ENCODE measurements around the gene TIMM44. TPM values are rescaled to one million over a fixed set of nuclear protein-coding genes. Genes with fewer than 3 reads are reported as not detected.
"Not testable (repeated sequence)": the region's sequence is repeated elsewhere in the genome, so short reads cannot be mapped to it uniquely, and the experiment has no call there.

Gene TIMM44
- total RNA-seq, 1 donor from 2014 or later, result 79.2 TPM

- Mint-ChIP-seq H3K27me3 (ENCODE audit: low read depth) (no peaks in the 10 kb centered on the region), H3K27ac (no peak overlapping the region), H3K4me3 (ENCODE audit: low read depth) (no peak overlapping the region), H3K9me3 (no peaks in the 10 kb centered on the region), H3K36me3 (ENCODE audit: low read depth) (peaks cover 15% of the 10 kb centered on the region), H3K4me1 (ENCODE audit: low read depth) (peaks cover 22% of the 10 kb centered on the region)
- no peak for DNase-seq (ENCODE audit: low spot score)
- intact Hi-C loops (cut with micrococcal nuclease), result no loop called here
These were observed 42.1 kb downstream of the TIMM44 start for GRCh38 chr19:7901337-7901736.

GRCh38 chr19:7900931-7901330 lies 42.5 kb downstream of the TIMM44 start:
- Mint-ChIP-seq H3K4me1 (ENCODE audit: low read depth) (peaks cover 22% of the 10 kb centered on the region), H3K4me3 (ENCODE audit: low read depth) (no peak overlapping the region), H3K27me3 (ENCODE audit: low read depth) (no peaks in the 10 kb centered on the region), H3K9me3 (no peaks in the 10 kb centered on the region), H3K27ac (no peak overlapping the region), H3K36me3 (ENCODE audit: low read depth) (peaks cover 12% of the 10 kb centered on the region)
- intact Hi-C loops (cut with micrococcal nuclease), result no loop called here
- no peak for DNase-seq (ENCODE audit: low spot score)

GRCh38 chr19:7900401-7900870 lies 43.0 kb downstream of the TIMM44 start:
- H3K9me3 Mint-ChIP-seq, result no peaks in the 10 kb centered on the region
- intact Hi-C loops (cut with micrococcal nuclease), result no loop called here
- DNase-seq (ENCODE audit: low spot score), result no peak
- no peaks in the 10 kb centered on the region for H3K27me3 Mint-ChIP-seq (ENCODE audit: low read depth)
- peaks cover 19% of the 10 kb centered on the region for H3K4me1 Mint-ChIP-seq (ENCODE audit: low read depth)
- no peak overlapping the region for H3K27ac Mint-ChIP-seq
- H3K4me3 Mint-ChIP-seq (ENCODE audit: low read depth), result no peak overlapping the region
- H3K36me3 Mint-ChIP-seq (ENCODE audit: low read depth), result peaks cover 7% of the 10 kb centered on the region

- intact Hi-C loops (cut with micrococcal nuclease), result no loop called here
- H3K9me3 Mint-ChIP-seq, result no peaks in the 10 kb centered on the region
- peaks cover 15% of the 10 kb centered on the region for H3K4me1 Mint-ChIP-seq (ENCODE audit: low read depth)
- DNase-seq (ENCODE audit: low spot score), result no peak
- no peak overlapping the region for H3K27ac Mint-ChIP-seq
- H3K4me3 Mint-ChIP-seq (ENCODE audit: low read depth), result no peak overlapping the region
- H3K36me3 Mint-ChIP-seq (ENCODE audit: low read depth), result peaks cover 3% of the 10 kb centered on the region
- no peaks in the 10 kb centered on the region for H3K27me3 Mint-ChIP-seq (ENCODE audit: low read depth)
These were observed 43.6 kb downstream of the TIMM44 start for GRCh38 chr19:7899751-7900378.

GRCh38 chr19:7898967-7899366 lies 44.5 kb downstream of the TIMM44 start:
- peaks cover 13% of the 10 kb centered on the region for H3K4me1 Mint-ChIP-seq (ENCODE audit: low read depth)
- H3K27ac Mint-ChIP-seq, result no peak overlapping the region
- intact Hi-C loops (cut with micrococcal nuclease), result no loop called here
- no peak overlapping the region for H3K4me3 Mint-ChIP-seq (ENCODE audit: low read depth)
- no peaks in the 10 kb centered on the region for H3K36me3 Mint-ChIP-seq (ENCODE audit: low read depth)
- no peaks in the 10 kb centered on the region for H3K27me3 Mint-ChIP-seq (ENCODE audit: low read depth)
- H3K9me3 Mint-ChIP-seq, result no peaks in the 10 kb centered on the region
- no peak for DNase-seq (ENCODE audit: low spot score)

GRCh38 chr19:7897292-7897691 lies 46.2 kb downstream of the TIMM44 start:
- no peaks in the 10 kb centered on the region for H3K27me3 Mint-ChIP-seq (ENCODE audit: low read depth)
- no peak overlapping the region for H3K27ac Mint-ChIP-seq
- H3K36me3 Mint-ChIP-seq (ENCODE audit: low read depth), result no peaks in the 10 kb centered on the region
- H3K4me1 Mint-ChIP-seq (ENCODE audit: low read depth), result peaks cover 3% of the 10 kb centered on the region
- intact Hi-C loops (cut with micrococcal nuclease), result no loop called here
- H3K9me3 Mint-ChIP-seq, result no peaks in the 10 kb centered on the region
- DNase-seq (ENCODE audit: low spot score), result no peak
- no peak overlapping the region for H3K4me3 Mint-ChIP-seq (ENCODE audit: low read depth)

GRCh38 chr19:7895565-7895964 lies 47.9 kb downstream of the TIMM44 start:
- no peaks in the 10 kb centered on the region for H3K36me3 Mint-ChIP-seq (ENCODE audit: low read depth)

GRCh38 chr19:7894612-7895309 lies 48.7 kb downstream of the TIMM44 start:
- Mint-ChIP-seq H3K36me3 (ENCODE audit: low read depth) (no peaks in the 10 kb centered on the region), H3K27me3 (ENCODE audit: low read depth) (peaks cover 4% of the 10 kb centered on the region), H3K4me1 (ENCODE audit: low read depth) (peaks cover 3% of the 10 kb centered on the region), H3K4me3 (ENCODE audit: low read depth) (no peak overlapping the region), H3K9me3 (no peaks in the 10 kb centered on the region), H3K27ac (no peak overlapping the region)
- DNase-seq (ENCODE audit: low spot score), result no peak
- intact Hi-C loops (cut with micrococcal nuclease), result no loop called here

More at GRCh38 chr19:7895565-7895964, 47.9 kb downstream of the TIMM44 start:
- Mint-ChIP-seq H3K4me1 (ENCODE audit: low read depth) (peaks cover 3% of the 10 kb centered on the region), H3K27ac (no peak overlapping the region), H3K27me3 (ENCODE audit: low read depth) (no peaks in the 10 kb centered on the region), H3K4me3 (ENCODE audit: low read depth) (no peak overlapping the region), H3K9me3 (no peaks in the 10 kb centered on the region)
- intact Hi-C loops (cut with micrococcal nuclease), result no loop called here
- no peak for DNase-seq (ENCODE audit: low spot score)

- H3K36me3 Mint-ChIP-seq (ENCODE audit: low read depth); intact Hi-C loops (cut with micrococcal nuclease); H3K4me3 Mint-ChIP-seq (ENCODE audit: low read depth); H3K27me3 Mint-ChIP-seq (ENCODE audit: low read depth); DNase-seq (ENCODE audit: low spot score); H3K9me3 Mint-ChIP-seq; H3K27ac Mint-ChIP-seq; H3K4me1 Mint-ChIP-seq (ENCODE audit: low read depth): not testable (repeated sequence)
These were observed 49.9 kb downstream of the TIMM44 start for GRCh38 chr19:7893362-7894101.

GRCh38 chr19:7888826-7889217 lies 54.6 kb downstream of the TIMM44 start:
- intact Hi-C loops (cut with micrococcal nuclease), result loop anchor here (10.0 kb wide), 1 partner anchor 736 kb away; no protein-coding TSS in a partner anchor
- H3K27me3 Mint-ChIP-seq (ENCODE audit: low read depth), result peaks cover 10% of the 10 kb centered on the region
- H3K4me1 Mint-ChIP-seq (ENCODE audit: low read depth), result peaks cover 2% of the 10 kb centered on the region
- H3K4me3 Mint-ChIP-seq (ENCODE audit: low read depth), result no peak overlapping the region
- no peaks in the 10 kb centered on the region for H3K9me3 Mint-ChIP-seq
- H3K36me3 Mint-ChIP-seq (ENCODE audit: low read depth), result no peaks in the 10 kb centered on the region
- no peak for DNase-seq (ENCODE audit: low spot score)
- no peak overlapping the region for H3K27ac Mint-ChIP-seq

GRCh38 chr19:7888145-7888825 lies 55.2 kb downstream of the TIMM44 start, which contains the start of gene LRRC8E:
Gene LRRC8E, plus strand, starts transcription at chr19:7888510. Its CDS starts 7,094 bp downstream, at chr19:7895604.
- no peak for DNase-seq (ENCODE audit: low spot score)
- H3K4me1 Mint-ChIP-seq (ENCODE audit: low read depth), result peaks cover 1% of the 10 kb centered on the region
- no peaks in the 10 kb centered on the region for H3K9me3 Mint-ChIP-seq
- intact Hi-C loops (cut with micrococcal nuclease), result loop anchor here (10.0 kb wide), 1 partner anchor 737 kb away; no protein-coding TSS in a partner anchor
- no peak within 1 kb of the TSS for H3K4me3 Mint-ChIP-seq (ENCODE audit: low read depth)
- H3K27ac Mint-ChIP-seq, result no peak within 1 kb of the TSS
- H3K36me3 Mint-ChIP-seq (ENCODE audit: low read depth), result no peaks in the 10 kb centered on the region
- peaks cover 10% of the 10 kb centered on the region for H3K27me3 Mint-ChIP-seq (ENCODE audit: low read depth)

GRCh38 chr19:7887408-7888144 lies 55.9 kb downstream of the TIMM44 start:
- H3K27ac Mint-ChIP-seq, result no peak overlapping the region
- no peaks in the 10 kb centered on the region for H3K9me3 Mint-ChIP-seq
- intact Hi-C loops (cut with micrococcal nuclease), result loop anchor here (10.0 kb wide), 1 partner anchor 737 kb away; no protein-coding TSS in a partner anchor
- H3K4me1 Mint-ChIP-seq (ENCODE audit: low read depth), result peaks cover 1% of the 10 kb centered on the region
- H3K27me3 Mint-ChIP-seq (ENCODE audit: low read depth), result peaks cover 10% of the 10 kb centered on the region
- no peak overlapping the region for H3K4me3 Mint-ChIP-seq (ENCODE audit: low read depth)
- H3K36me3 Mint-ChIP-seq (ENCODE audit: low read depth), result no peaks in the 10 kb centered on the region
- no peak for DNase-seq (ENCODE audit: low spot score)

All from activated T-helper 2 cell treated with anti-CD3 and anti-CD28 coated beads, Interferon-gamma antibody, Interleukin-2, Interleukin-4, amounts not matched to agents 10 μg/mL and 5 μg/mL and 100 μg/mL, durations not matched to agents 14 hours and 24 hours and 36 hours (primary cell).